GM12872 (cell line): ENCODE data around the gene RBM24.

Source experiments
- TF ChIP-seq, protein P1 (sequence below): IDR thresholded peaks from 3 replicates; pipeline ENCODE4 v1.5.1; 2011; ENCODE audit warnings: low read depth, mild to moderate bottlenecking, low read length, moderate library complexity; ENCODE audit not compliant: insufficient read depth

RBM24 gene

DNA sequence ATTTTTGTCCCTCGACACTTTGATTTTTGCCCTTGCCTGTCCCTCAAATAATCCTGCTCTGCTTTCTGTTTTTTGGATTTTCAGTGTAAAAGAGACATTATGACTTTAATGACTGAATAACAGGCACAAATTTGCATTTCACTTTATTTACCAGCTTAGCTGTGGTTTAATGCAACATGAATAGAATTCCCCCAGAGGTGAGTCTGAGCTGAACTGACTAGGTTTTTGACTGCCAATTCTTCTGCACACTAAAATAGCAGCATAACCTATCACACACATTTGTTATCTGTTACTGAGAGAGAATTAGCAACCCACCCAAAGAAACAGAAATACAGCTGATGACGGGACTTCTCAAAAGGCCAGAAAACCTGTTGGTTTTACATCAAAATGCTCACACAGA lies 3.9 kb upstream of the RBM24 start:
- TF ChIP-seq, protein P1, sequence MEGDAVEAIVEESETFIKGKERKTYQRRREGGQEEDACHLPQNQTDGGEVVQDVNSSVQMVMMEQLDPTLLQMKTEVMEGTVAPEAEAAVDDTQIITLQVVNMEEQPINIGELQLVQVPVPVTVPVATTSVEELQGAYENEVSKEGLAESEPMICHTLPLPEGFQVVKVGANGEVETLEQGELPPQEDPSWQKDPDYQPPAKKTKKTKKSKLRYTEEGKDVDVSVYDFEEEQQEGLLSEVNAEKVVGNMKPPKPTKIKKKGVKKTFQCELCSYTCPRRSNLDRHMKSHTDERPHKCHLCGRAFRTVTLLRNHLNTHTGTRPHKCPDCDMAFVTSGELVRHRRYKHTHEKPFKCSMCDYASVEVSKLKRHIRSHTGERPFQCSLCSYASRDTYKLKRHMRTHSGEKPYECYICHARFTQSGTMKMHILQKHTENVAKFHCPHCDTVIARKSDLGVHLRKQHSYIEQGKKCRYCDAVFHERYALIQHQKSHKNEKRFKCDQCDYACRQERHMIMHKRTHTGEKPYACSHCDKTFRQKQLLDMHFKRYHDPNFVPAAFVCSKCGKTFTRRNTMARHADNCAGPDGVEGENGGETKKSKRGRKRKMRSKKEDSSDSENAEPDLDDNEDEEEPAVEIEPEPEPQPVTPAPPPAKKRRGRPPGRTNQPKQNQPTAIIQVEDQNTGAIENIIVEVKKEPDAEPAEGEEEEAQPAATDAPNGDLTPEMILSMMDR: no peak

DNA sequence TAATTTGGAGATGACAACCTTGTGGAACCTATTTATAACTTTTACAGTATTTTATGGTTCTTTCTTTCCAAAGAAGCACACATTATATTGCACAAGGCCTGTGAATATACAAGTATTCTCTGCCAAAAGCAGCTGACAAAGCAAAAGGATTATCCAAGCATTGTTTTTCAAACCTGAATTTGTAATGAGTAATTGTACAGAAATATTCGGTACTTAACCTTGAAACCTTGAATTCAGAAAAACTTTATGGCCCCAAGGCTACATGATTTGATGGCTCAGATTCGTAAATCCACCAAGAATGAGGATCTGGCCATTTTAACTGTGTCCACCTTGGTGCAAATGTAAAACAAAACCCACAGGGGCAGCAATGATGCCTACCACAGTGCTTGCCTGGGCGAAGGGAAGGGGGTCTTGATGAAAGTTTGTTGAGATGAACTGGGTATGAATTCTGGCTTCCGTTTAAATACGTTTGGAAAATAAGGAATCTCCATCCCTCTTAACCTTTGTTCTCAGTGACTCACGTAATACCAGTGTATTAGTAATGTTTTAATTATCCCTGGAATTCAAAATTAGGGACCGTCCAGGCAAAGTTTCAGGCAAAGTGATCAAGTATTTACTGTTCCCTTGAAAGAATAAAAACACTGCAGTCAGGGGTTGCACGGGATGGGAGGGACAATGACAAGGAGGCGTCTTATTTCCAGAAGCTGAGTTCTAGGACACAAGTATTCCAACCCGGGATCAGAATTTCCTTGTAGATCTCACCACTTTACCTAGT lies 2.7 kb upstream of the RBM24 start:
- TF ChIP-seq, protein P1: no peak

DNA sequence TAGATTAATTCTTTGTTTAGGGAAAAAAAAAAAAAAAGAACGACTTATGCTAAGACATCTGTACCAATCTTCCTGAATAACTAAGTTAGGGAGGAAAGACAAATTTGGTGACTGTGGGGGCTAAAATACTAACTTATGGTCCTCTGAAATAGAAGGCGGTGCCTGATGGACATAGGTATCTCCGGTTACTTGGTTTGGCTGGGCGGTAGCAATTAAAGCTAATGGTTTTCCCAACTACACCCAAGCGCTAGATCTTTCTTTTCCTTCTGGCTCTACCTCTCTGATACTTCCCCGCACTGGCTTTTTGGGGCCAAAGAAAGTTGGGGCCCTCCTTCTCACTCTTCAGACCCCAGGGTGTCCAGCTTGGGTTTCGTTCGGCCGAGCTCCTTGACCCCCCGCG lies 1.0 kb upstream of the RBM24 start:
- TF ChIP-seq, protein P1: no peak

DNA sequence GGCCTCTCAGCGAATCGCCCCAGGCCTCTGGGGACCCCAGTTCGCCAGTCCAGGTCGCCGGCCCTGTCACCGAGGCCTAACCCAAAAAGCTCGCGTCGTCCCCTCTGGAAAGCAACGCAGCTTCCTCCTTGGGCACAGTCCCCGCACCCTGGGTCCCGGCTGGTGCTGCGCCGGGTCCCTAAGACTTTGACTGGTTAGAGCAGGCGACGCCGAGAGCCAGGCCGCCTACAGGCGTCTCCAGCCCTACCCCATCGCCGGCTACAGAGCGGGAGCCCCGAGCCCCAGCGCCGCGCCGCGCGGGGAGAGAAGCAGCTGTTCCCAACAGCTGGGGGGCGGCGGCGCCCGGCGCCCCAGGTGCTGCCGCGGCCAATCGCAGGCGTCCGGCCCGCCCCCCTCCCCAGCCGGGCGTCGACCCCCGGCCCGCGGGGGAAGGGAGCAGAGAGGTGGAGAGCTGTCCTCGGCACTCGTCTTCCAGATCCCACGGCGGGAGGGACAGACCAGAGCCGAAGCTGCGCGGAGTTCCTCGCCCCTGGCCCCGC lies 540 bp upstream of the RBM24 start:
- TF ChIP-seq, protein P1: no peak

DNA sequence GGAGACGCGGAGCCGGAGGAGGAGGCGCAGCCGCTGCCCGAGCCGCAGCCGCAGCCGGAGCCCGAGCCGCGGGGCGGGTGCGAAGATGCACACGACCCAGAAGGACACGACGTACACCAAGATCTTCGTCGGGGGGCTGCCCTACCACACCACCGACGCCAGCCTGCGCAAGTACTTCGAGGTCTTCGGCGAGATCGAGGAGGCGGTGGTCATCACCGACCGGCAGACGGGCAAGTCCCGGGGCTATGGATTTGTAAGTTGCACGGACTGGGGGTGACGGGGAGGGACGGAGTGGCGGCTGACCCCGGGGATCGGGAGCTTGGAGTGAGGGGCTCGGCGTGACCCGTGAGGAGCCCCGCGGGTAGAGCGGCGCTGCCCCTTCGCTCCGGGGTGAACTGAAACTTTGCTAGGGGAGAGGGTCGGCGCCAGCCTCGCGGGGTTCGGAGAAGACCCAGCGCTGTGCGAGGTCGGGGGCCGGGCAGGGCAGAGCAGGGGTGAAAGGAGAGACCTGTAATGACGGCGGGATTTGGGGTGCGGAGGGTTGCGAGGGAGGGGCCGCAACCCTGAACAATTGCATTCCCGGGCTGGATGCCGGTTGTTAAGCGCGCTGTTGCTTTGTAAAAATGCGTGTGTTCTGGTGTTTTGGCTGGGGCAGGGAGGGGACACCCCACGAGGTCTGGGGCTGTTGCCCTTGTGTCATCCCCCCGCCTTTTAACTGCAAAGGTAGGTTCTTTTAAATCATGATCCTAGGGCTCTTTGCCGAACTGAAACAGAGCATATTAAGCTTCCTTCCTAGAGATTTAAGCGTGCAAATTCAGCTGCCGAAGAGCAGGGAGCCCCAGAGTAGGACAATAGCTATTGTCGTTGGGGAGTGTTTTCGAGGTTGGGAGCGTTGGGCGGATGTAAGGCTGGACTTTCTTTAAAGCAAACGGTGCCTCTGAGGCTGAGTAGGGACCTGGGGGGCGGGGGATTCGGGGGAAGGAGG lies 628 bp downstream of the RBM24 start:
- TF ChIP-seq, protein P1: no peak

GRCh38 chr6:17283074-17283473 lies 1.9 kb downstream of the RBM24 start:
- TF ChIP-seq, protein P1: no peak

- TF ChIP-seq, protein P1: no peak
Observed at GRCh38 chr6:17289630-17290061, 8.5 kb downstream of the RBM24 start.
